ENCODE results near the gene TWNK. TPM values are rescaled to one million over a fixed set of nuclear protein-coding genes. Genes with fewer than 3 reads are reported as not detected.
A peak's percentile ranks its signal among the peaks of the same experiment; 100 is the strongest.

The TWNK gene
- total RNA-seq, 1 donor, result 3.3 TPM

DNA sequence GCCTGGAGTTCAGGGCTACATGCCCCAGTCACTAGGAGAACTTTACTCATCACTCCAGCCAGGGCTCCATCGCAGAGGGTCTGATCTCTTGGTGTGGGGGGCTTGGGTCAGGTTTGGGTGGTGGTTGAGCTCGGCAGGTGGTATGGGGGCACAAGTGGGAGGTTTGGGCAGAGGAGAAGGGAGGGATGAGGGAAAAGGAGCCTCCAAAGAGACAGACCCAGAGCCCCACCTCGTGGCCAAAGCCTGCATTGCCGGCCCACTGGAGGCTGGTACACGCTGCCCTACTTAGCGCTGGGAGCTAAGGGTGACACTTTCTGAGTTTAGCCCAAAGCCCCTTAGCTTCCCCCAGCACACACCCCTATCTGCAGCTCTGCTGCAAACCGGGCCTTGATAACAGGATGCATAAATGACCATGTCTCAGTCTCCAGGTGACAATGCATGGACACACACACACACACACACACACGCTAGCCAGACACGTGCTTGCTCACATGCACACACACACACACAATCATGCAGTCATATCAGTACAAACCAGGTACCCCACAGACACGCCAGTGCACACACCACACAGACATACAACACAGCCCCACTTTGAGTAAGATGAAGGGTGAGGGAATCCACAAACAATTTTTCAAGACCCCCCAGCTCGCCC is 27.0 kb downstream of the TWNK start:
- no peak overlapping the region for H3K4me2 ChIP-seq (ENCODE audit: insufficient read depth, low read length)
- H2AFZ ChIP-seq (ENCODE audit: low read length), result no peak overlapping the region
- H3K27me3 ChIP-seq (ENCODE audit: insufficient read depth, low read length), result no peaks in the 10 kb centered on the region
- H3K4me3 ChIP-seq (ENCODE audit: insufficient read depth, low read length), result no peak overlapping the region
- no peaks in the 10 kb centered on the region for H3K9me3 ChIP-seq (ENCODE audit: low read depth, low read length)
- H3K79me2 ChIP-seq (ENCODE audit: insufficient read depth, low read length), result no peaks in the 10 kb centered on the region
- TF ChIP-seq, protein P1, sequence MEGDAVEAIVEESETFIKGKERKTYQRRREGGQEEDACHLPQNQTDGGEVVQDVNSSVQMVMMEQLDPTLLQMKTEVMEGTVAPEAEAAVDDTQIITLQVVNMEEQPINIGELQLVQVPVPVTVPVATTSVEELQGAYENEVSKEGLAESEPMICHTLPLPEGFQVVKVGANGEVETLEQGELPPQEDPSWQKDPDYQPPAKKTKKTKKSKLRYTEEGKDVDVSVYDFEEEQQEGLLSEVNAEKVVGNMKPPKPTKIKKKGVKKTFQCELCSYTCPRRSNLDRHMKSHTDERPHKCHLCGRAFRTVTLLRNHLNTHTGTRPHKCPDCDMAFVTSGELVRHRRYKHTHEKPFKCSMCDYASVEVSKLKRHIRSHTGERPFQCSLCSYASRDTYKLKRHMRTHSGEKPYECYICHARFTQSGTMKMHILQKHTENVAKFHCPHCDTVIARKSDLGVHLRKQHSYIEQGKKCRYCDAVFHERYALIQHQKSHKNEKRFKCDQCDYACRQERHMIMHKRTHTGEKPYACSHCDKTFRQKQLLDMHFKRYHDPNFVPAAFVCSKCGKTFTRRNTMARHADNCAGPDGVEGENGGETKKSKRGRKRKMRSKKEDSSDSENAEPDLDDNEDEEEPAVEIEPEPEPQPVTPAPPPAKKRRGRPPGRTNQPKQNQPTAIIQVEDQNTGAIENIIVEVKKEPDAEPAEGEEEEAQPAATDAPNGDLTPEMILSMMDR (IDR thresholded peaks at IDR 0.05; ENCODE audit: extremely low read depth, low read depth, low read length), result peak; percentile 96
- H4K20me1 ChIP-seq (ENCODE audit: insufficient read depth, low read length), result no peaks in the 10 kb centered on the region
- peak; percentile 94 for DNase-seq (ENCODE audit: insufficient read length, low spot score, missing footprints)
- no peak overlapping the region for H3K27ac ChIP-seq (ENCODE audit: low read depth, low read length)
- no peaks in the 10 kb centered on the region for H3K36me3 ChIP-seq (ENCODE audit: insufficient read depth, low read length)
- peaks cover 27% of the 10 kb centered on the region for H3K4me1 ChIP-seq (ENCODE audit: insufficient read depth, low read length)

DNA sequence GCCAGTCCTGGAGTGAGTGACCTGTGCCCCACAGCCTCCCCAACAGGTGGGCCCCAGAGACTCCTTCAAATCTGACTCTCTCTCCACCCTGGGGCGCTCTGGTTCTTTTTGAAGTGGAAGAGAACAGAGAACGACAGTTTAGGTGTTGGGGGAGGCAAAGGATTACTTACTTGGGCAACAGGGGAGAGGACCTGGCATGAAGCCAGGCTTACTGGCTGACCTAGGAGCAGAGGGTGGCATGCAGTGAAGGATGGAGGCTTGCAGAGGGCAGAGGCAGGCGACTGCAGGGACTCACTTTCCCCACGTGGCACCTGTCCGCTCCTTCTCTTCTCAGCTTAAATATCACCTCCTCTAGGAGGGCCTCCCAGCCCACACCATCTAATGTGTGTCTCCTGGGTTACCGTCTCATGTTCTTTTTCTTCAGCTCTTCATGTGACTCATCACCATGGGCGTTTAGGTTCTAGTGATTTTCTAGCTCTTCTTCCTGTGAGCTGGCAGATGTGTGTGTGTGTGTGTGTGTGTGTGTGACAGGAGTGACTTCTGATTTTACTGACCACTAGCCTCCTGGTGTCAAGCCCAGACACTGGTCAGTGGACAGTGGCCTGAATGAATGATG is 27.7 kb downstream of the TWNK start:
- no peak overlapping the region for H3K4me2 ChIP-seq (ENCODE audit: insufficient read depth, low read length)

DNA sequence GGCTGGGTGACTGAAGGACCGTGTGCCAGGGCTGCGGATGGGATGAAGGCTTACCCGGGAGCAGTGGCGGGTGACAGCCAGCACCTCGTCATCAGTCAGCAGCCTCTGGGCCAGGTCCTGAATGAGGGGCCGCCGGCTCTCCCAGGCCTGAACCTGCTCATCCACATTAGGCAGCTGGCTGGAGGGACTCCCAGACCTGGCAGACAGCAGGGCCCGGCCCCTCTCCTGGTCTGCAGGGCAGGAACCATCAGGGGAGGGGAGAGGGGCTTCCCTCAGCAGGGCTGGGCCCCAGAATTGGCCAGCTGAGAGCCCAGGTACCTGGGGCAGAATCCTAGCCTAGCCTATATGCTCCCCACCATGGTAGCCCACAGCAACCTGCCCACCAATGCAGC is 28.2 kb downstream of the TWNK start:
- H3K4me3 ChIP-seq (ENCODE audit: insufficient read depth, low read length), result no peak overlapping the region
- no peak overlapping the region for H3K4me2 ChIP-seq (ENCODE audit: insufficient read depth, low read length)
- H3K36me3 ChIP-seq (ENCODE audit: insufficient read depth, low read length), result no peaks in the 10 kb centered on the region
- H3K27ac ChIP-seq (ENCODE audit: low read depth, low read length), result no peak overlapping the region
- no peaks in the 10 kb centered on the region for H3K27me3 ChIP-seq (ENCODE audit: insufficient read depth, low read length)
- no peak for DNase-seq (ENCODE audit: insufficient read length, low spot score, missing footprints)
- H3K4me1 ChIP-seq (ENCODE audit: insufficient read depth, low read length), result peaks cover 27% of the 10 kb centered on the region
- H3K9me3 ChIP-seq (ENCODE audit: low read depth, low read length), result no peaks in the 10 kb centered on the region
- no peaks in the 10 kb centered on the region for H3K79me2 ChIP-seq (ENCODE audit: insufficient read depth, low read length)
- H4K20me1 ChIP-seq (ENCODE audit: insufficient read depth, low read length), result no peaks in the 10 kb centered on the region
- no peak overlapping the region for H2AFZ ChIP-seq (ENCODE audit: low read length)
- TF ChIP-seq, protein P1 (IDR thresholded peaks at IDR 0.05; ENCODE audit: extremely low read depth, low read depth, low read length), result no peak

More for the DNA sequence above, 27.7 kb downstream of the TWNK start:
- TF ChIP-seq, protein P1 (IDR thresholded peaks at IDR 0.05; ENCODE audit: extremely low read depth, low read depth, low read length), result no peak
- DNase-seq (ENCODE audit: insufficient read length, low spot score, missing footprints), result peak; percentile 99
- no peak overlapping the region for H3K27ac ChIP-seq (ENCODE audit: low read depth, low read length)
- H3K4me3 ChIP-seq (ENCODE audit: insufficient read depth, low read length), result no peak overlapping the region
- H3K9me3 ChIP-seq (ENCODE audit: low read depth, low read length), result no peaks in the 10 kb centered on the region
- H3K27me3 ChIP-seq (ENCODE audit: insufficient read depth, low read length), result no peaks in the 10 kb centered on the region
- no peaks in the 10 kb centered on the region for H4K20me1 ChIP-seq (ENCODE audit: insufficient read depth, low read length)
- H3K79me2 ChIP-seq (ENCODE audit: insufficient read depth, low read length), result no peaks in the 10 kb centered on the region
- no peaks in the 10 kb centered on the region for H3K36me3 ChIP-seq (ENCODE audit: insufficient read depth, low read length)
- no peak overlapping the region for H2AFZ ChIP-seq (ENCODE audit: low read length)
- peaks cover 27% of the 10 kb centered on the region for H3K4me1 ChIP-seq (ENCODE audit: insufficient read depth, low read length)

DNA sequence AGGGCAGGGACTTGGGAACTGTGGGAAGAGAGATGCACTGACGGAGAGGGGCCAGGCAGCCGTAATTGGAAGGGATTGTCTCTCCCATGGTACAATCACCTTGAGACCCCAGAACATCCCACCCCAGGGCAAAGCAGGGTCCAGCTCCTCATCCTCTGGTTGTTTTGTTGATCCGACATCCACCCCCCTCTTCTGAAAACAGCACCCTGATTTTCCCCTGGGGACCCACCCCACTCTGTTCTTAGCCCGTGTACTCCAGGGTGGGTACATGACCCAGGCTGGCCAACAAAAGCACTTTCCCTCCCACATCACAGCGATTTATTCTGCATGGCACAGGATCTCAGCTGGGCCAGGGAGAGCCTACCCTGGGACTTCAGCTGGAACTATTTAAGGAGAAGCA is 29.5 kb downstream of the TWNK start:
- DNase-seq (ENCODE audit: insufficient read length, low spot score, missing footprints), result no peak
- Histone ChIP-seq H2AFZ (ENCODE audit: low read length) (no peak overlapping the region), H3K36me3 (ENCODE audit: insufficient read depth, low read length) (no peaks in the 10 kb centered on the region), H3K4me3 (ENCODE audit: insufficient read depth, low read length) (no peak overlapping the region), H3K4me2 (ENCODE audit: insufficient read depth, low read length) (no peak overlapping the region), H3K27me3 (ENCODE audit: insufficient read depth, low read length) (no peaks in the 10 kb centered on the region), H4K20me1 (ENCODE audit: insufficient read depth, low read length) (no peaks in the 10 kb centered on the region), H3K9me3 (ENCODE audit: low read depth, low read length) (no peaks in the 10 kb centered on the region), H3K27ac (ENCODE audit: low read depth, low read length) (no peak overlapping the region), H3K79me2 (ENCODE audit: insufficient read depth, low read length) (no peaks in the 10 kb centered on the region), H3K4me1 (ENCODE audit: insufficient read depth, low read length) (peaks cover 27% of the 10 kb centered on the region)
- TF ChIP-seq, protein P1 (IDR thresholded peaks at IDR 0.05; ENCODE audit: extremely low read depth, low read depth, low read length), result no peak

Measured in osteoblast (primary cell).